WTC11 (cell line): Measurements from ENCODE around the gene PBX4. TPM values are rescaled to one million over a fixed set of nuclear protein-coding genes. Genes with fewer than 3 reads are reported as not detected.

Experiments used
- ATAC-seq: fragments of 200-7000 bp; cut with Tn5 transposase; 2 replicates; pipeline ENCODE4 v1.10.0; 2021; ENCODE audit warnings: mild to moderate bottlenecking, moderate library complexity
- CTCF ChIA-PET: fragments of 300-600 bp; sonication (Branson Sonifier 250); formaldehyde crosslinking; loops from one replicate; lab custom pipeline; 2021; ENCODE audit warnings: antibody characterized with exemption; lab: Charles Lee
- POLR2A ChIA-PET: fragments of 350-600 bp; sonication (Branson Sonifier 250); formaldehyde crosslinking; loops from one replicate; lab custom pipeline; 2021; ENCODE audit warnings: antibody characterized with exemption; lab: Charles Lee
- DNase-seq: peaks from one replicate; pipeline ENCODE4 v3.0.0; 2021; ENCODE audit warnings: low spot score
- H3K27ac Mint-ChIP-seq: 2 replicates; pipeline ENCODE4 v1.8.0; 2021; ENCODE audit warnings: mixed read lengths
- H3K27me3 Mint-ChIP-seq: 2 replicates; pipeline ENCODE4 v1.8.0; 2021; ENCODE audit warnings: low read depth, mild to moderate bottlenecking, moderate library complexity, mixed read lengths
- H3K36me3 Mint-ChIP-seq: 2 replicates; pipeline ENCODE4 v1.8.0; 2021; ENCODE audit warnings: mixed read lengths
- H3K4me1 Mint-ChIP-seq: 2 replicates; pipeline ENCODE4 v1.8.0; 2022; ENCODE audit warnings: mixed read lengths
- H3K4me3 Mint-ChIP-seq: 2 replicates; pipeline ENCODE4 v1.8.0; 2021; ENCODE audit warnings: mild to moderate bottlenecking, moderate library complexity, mixed read lengths
- H3K9me3 Mint-ChIP-seq: 2 replicates; pipeline ENCODE4 v1.8.0; 2021; ENCODE audit warnings: mixed read lengths
- ARID4B ChIP-seq: sonication (generic); formaldehyde crosslinking; IDR thresholded peaks from 2 replicates; pipeline ENCODE4 v1.8.0; 2023; ENCODE audit warnings: missing genetic modification reagents, mild to moderate bottlenecking, borderline replicate concordance
- E2F1 ChIP-seq: sonication (generic); formaldehyde crosslinking; IDR thresholded peaks from 2 replicates; pipeline ENCODE4 v1.8.0; 2022; ENCODE audit warnings: mild to moderate bottlenecking, missing genetic modification reagents
- ELF4 ChIP-seq: sonication (generic); formaldehyde crosslinking; IDR thresholded peaks from 2 replicates; pipeline ENCODE4 v1.8.1; 2022; ENCODE audit warnings: low read depth, mild to moderate bottlenecking, moderate library complexity, missing genetic modification reagents
- ERG ChIP-seq: fragments of 250-450 bp; sonication (Bioruptor Pico); IDR thresholded peaks from 2 replicates; pipeline ENCODE4 v1.8.0; 2021; ENCODE audit warnings: mild to moderate bottlenecking
- GRHL2 ChIP-seq: fragments of 250-450 bp; sonication (Bioruptor Pico); IDR thresholded peaks from 2 replicates; pipeline ENCODE4 v1.8.0; 2022; ENCODE audit warnings: mild to moderate bottlenecking, moderate library complexity; ENCODE audit not compliant: insufficient replicate concordance, severe bottlenecking
- NFE2L1 ChIP-seq: sonication (generic); formaldehyde crosslinking; IDR thresholded peaks from 2 replicates; pipeline ENCODE4 v1.8.1; 2023; ENCODE audit warnings: missing genetic modification reagents
- RORB ChIP-seq: fragments of 250-450 bp; sonication (Bioruptor Pico); IDR thresholded peaks from 2 replicates; pipeline ENCODE4 v1.9.0; 2021; ENCODE audit warnings: mild to moderate bottlenecking
- TEAD1 ChIP-seq: sonication (generic); formaldehyde crosslinking; IDR thresholded peaks from 2 replicates; pipeline ENCODE4 v1.8.0; 2022; ENCODE audit warnings: mild to moderate bottlenecking, missing genetic modification reagents
- ZNF219 ChIP-seq: sonication (generic); formaldehyde crosslinking; IDR thresholded peaks from 2 replicates; pipeline ENCODE4 v1.8.0; 2023; ENCODE audit warnings: missing genetic modification reagents, mild to moderate bottlenecking, borderline replicate concordance
- ZNF396 ChIP-seq: fragments of 250-450 bp; sonication (Bioruptor Pico); IDR thresholded peaks from 2 replicates; pipeline ENCODE4 v1.8.0; 2021; ENCODE audit warnings: mild to moderate bottlenecking, moderate library complexity, borderline replicate concordance
- ZNF532 ChIP-seq: fragments of 250-450 bp; sonication (Bioruptor Pico); IDR thresholded peaks from 2 replicates; pipeline ENCODE4 v1.9.0; 2021; ENCODE audit warnings: mild to moderate bottlenecking, borderline replicate concordance
- total RNA-seq: library from RNA; stranded (reverse); gene quantifications from 3 replicates; pipeline ENCODE4 v1.2.3, GENCODE V29; 2021
- TF ChIP-seq, protein P1 (sequence below): sonication (generic); formaldehyde crosslinking; IDR thresholded peaks from 2 replicates; pipeline ENCODE4 v1.8.0; 2022; ENCODE audit warnings: mild to moderate bottlenecking, missing genetic modification reagents
- TF ChIP-seq, protein P2 (sequence below): sonication (generic); formaldehyde crosslinking; IDR thresholded peaks from 2 replicates; pipeline ENCODE4 v1.8.0; 2022; ENCODE audit warnings: missing genetic modification reagents
- TF ChIP-seq, protein P3 (sequence below): sonication (generic); formaldehyde crosslinking; conservative IDR thresholded peaks from 2 replicates; pipeline ENCODE4 v1.8.1; 2023; ENCODE audit warnings: mild to moderate bottlenecking, low read depth, missing genetic modification reagents, moderate library complexity

Gene PBX4
- total RNA-seq, 1 experiment from 2014 or later: 3.2 TPM

- TF ChIP-seq, protein P1, sequence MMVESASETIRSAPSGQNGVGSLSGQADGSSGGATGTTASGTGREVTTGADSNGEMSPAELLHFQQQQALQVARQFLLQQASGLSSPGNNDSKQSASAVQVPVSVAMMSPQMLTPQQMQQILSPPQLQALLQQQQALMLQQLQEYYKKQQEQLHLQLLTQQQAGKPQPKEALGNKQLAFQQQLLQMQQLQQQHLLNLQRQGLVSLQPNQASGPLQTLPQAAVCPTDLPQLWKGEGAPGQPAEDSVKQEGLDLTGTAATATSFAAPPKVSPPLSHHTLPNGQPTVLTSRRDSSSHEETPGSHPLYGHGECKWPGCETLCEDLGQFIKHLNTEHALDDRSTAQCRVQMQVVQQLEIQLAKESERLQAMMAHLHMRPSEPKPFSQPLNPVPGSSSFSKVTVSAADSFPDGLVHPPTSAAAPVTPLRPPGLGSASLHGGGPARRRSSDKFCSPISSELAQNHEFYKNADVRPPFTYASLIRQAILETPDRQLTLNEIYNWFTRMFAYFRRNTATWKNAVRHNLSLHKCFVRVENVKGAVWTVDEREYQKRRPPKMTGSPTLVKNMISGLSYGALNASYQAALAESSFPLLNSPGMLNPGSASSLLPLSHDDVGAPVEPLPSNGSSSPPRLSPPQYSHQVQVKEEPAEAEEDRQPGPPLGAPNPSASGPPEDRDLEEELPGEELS: no peak
- TF ChIP-seq ZNF396 (no peak), RORB (CRISPR knock-in tag) (no peak)
- TF ChIP-seq, protein P2, sequence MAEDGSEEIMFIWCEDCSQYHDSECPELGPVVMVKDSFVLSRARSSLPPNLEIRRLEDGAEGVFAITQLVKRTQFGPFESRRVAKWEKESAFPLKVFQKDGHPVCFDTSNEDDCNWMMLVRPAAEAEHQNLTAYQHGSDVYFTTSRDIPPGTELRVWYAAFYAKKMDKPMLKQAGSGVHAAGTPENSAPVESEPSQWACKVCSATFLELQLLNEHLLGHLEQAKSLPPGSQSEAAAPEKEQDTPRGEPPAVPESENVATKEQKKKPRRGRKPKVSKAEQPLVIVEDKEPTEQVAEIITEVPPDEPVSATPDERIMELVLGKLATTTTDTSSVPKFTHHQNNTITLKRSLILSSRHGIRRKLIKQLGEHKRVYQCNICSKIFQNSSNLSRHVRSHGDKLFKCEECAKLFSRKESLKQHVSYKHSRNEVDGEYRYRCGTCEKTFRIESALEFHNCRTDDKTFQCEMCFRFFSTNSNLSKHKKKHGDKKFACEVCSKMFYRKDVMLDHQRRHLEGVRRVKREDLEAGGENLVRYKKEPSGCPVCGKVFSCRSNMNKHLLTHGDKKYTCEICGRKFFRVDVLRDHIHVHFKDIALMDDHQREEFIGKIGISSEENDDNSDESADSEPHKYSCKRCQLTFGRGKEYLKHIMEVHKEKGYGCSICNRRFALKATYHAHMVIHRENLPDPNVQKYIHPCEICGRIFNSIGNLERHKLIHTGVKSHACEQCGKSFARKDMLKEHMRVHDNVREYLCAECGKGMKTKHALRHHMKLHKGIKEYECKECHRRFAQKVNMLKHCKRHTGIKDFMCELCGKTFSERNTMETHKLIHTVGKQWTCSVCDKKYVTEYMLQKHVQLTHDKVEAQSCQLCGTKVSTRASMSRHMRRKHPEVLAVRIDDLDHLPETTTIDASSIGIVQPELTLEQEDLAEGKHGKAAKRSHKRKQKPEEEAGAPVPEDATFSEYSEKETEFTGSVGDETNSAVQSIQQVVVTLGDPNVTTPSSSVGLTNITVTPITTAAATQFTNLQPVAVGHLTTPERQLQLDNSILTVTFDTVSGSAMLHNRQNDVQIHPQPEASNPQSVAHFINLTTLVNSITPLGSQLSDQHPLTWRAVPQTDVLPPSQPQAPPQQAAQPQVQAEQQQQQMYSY (CRISPR knock-in tag): no peak
- TF ChIP-seq, protein P3, sequence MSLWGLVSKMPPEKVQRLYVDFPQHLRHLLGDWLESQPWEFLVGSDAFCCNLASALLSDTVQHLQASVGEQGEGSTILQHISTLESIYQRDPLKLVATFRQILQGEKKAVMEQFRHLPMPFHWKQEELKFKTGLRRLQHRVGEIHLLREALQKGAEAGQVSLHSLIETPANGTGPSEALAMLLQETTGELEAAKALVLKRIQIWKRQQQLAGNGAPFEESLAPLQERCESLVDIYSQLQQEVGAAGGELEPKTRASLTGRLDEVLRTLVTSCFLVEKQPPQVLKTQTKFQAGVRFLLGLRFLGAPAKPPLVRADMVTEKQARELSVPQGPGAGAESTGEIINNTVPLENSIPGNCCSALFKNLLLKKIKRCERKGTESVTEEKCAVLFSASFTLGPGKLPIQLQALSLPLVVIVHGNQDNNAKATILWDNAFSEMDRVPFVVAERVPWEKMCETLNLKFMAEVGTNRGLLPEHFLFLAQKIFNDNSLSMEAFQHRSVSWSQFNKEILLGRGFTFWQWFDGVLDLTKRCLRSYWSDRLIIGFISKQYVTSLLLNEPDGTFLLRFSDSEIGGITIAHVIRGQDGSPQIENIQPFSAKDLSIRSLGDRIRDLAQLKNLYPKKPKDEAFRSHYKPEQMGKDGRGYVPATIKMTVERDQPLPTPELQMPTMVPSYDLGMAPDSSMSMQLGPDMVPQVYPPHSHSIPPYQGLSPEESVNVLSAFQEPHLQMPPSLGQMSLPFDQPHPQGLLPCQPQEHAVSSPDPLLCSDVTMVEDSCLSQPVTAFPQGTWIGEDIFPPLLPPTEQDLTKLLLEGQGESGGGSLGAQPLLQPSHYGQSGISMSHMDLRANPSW (CRISPR knock-in tag): no peak
Observed at GRCh38 chr19:19592690-19593089, 25.8 kb downstream of the PBX4 start (continued).

GRCh38 chr19:19591133-19591825 lies 27.2 kb downstream of the PBX4 start:
- ChIA-PET POLR2A (interaction anchor here (0.6 to 0.7 kb wide), 2 partner anchors 9 to 310 kb away, joined by 3 read pairs; no protein-coding TSS in a partner anchor), CTCF (interaction anchor here (0.7 to 5.6 kb wide), 4 partner anchors 37 to 59 kb away, joined by 4 to 22 read pairs (median 6); partner anchors contain the start of gene GMIP)
- H3K4me3 Mint-ChIP-seq: peak overlapping the region; percentile 19; the same call in 1 of the 2 replicates
- no peaks in the 10 kb centered on the region for H3K36me3 Mint-ChIP-seq
- peaks cover 22% of the 10 kb centered on the region for H3K4me1 Mint-ChIP-seq
- peak; percentile 70 for ATAC-seq
- H3K9me3 Mint-ChIP-seq: no peaks in the 10 kb centered on the region
- H3K27ac Mint-ChIP-seq: peak overlapping the region; percentile 93
- DNase-seq: peak; percentile 19
- H3K27me3 Mint-ChIP-seq: no peaks in the 10 kb centered on the region
- TF ChIP-seq TEAD1 (no peak), ZNF219 (CRISPR knock-in tag) (no peak), NFE2L1 (no peak), ZNF532 (CRISPR knock-in tag) (no peak), ARID4B (CRISPR knock-in tag) (no peak), E2F1 (CRISPR knock-in tag) (no peak), ERG (CRISPR knock-in tag) (no peak), ELF4 (CRISPR knock-in tag) (no peak), GRHL2 (no peak)
